ENCODE measurements around the gene NEK8. TPM values are rescaled to one million over a fixed set of nuclear protein-coding genes. Genes with fewer than 3 reads are reported as not detected.
A peak's percentile ranks its signal among the peaks of the same experiment; 100 is the strongest.
"Not testable (repeated sequence)": the region's sequence is repeated elsewhere in the genome, so short reads cannot be mapped to it uniquely, and the experiment has no call there.

The NEK8 gene
- total RNA-seq, 1 experiment from 2014 or later = 3.5 TPM

DNA sequence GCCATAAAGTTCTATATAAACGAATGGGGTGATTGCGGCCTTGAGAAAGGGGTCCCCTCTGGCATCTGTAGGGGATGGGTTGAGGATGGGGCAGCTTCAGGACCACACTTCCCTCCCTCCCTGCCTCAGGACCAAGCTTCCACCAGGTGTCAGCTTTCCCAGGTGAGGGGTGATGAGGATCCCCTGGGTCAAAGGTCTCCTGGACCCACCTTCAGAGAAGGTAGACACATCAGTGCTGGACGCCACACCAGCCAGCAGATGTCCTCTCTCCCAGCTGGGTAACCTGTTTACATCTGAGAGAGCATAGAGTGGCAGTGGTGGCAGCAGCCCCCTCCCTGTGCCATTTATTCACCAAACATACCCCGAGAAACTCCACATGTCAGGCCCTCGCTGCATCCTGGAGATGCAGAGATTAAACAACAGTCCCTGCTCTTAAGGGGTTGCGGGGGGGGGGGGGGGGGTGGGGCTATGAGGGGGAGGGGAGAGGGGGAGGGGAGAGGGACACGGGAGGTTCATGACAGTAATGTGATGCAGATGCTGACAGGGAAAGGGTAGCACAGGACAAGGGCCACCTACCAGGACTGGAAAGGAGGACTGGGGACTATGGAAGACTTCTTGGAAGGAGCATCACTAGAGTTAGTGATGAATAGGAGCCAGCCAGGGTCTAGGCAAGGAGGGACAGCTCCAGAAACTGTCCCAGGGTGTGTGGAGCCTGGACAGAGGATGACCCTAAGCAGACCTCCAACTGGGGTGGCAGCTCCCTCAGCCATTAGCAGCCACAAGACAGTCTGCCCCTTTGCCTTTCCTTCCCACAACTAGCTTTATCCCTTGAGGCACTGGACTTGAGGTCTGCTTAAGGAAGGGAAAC, 21.9 kb upstream of the NEK8 start:
- DNase-seq (ENCODE audit: low read depth) = no peak
- in situ Hi-C loops (cut with HindIII; ENCODE audit: low pct_unique_long_range_greater_than_20kb, low sequenced_read_pairs) = no loop called here

DNA sequence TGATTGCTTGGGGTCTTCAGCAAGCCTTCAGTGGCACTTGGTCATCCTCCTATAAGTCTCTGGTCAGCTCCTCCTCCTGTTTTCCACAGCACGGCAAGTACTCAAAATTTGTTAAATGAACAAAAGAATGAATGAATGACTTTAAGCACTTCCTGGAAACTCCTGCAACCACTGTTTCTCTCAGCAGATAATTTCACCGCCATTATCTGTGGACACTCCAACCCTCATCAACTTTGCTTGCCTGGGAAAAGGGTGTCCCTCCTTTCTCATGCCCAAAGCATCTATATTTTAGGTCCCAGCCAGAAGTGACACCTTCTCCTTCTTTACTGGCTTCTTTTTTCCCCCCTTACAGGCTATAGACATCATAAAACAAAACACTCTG, 21.3 kb upstream of the NEK8 start:
- in situ Hi-C loops (cut with HindIII; ENCODE audit: low pct_unique_long_range_greater_than_20kb, low sequenced_read_pairs) = no loop called here
- DNase-seq (ENCODE audit: low read depth) = no peak

DNA sequence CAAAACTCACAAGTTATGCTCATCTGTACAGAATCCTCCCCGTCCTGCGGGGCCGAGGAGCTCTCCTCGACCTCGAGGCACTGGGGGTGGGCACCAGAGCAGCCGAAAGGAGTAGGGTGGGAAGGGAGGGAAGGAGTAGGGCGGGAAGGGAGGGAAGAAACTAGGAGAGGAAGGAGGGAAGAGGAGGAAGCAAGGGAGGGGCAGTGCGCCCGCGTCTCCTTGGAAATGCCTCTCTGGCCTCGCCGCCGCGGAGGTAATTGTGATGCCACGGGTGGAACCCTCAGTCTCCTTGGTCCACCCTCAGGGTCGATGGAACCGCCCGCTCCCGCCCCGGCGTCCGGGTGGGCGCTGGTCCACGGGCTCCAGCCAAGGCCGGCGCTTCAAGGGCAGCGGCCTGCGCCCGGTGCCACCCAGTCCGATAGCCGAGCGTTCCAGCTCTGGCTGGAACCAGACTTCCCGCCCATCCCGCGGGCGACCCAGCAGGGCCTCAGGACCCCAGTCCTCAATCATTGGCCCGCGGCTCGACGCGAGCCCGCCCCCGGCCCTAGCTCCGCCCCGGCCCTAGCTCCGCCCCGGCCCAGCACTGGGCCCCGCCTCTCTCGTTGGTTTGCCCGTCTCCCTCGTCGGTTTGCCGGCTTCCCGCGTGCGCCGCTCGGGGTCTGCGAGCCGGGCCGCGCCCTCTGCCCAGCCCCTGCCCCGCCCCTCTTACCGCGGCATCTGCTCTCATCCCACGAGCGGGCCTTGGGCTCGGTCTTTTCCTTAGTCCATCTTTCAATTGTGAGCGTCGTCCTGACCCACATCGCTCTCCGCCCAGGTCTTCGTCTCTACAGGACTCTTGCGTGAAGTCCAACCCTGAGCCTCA, 17.5 kb upstream of the NEK8 start:
- DNase-seq (ENCODE audit: low read depth) = peak; percentile 91
- in situ Hi-C loops (cut with HindIII; ENCODE audit: low pct_unique_long_range_greater_than_20kb, low sequenced_read_pairs) = no loop called here

DNA sequence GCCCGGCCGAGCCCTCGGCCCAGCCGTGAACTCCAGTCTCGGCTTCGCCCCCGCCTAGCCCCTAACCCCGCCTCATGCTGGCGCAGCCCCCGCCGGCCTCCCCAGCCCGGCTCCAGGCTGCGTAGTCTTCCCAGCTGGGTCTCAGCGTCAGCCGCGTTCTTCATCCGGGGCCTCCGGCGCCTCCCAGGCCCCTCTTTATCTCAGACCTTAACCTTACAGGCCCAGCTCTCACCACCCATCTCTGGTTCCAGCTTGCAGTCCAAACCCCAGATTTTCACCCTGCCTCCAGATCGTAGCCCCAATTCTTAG, 16.9 kb upstream of the NEK8 start, which contains the start of gene PROCA1:
Gene PROCA1, minus strand, starts transcription at position 166 of the 309 bp plus-strand sequence. CDS start 228 bp downstream, outside the sequence.
- in situ Hi-C loops (cut with HindIII; ENCODE audit: low pct_unique_long_range_greater_than_20kb, low sequenced_read_pairs) = no loop called here
- no peak for DNase-seq (ENCODE audit: low read depth)

DNA sequence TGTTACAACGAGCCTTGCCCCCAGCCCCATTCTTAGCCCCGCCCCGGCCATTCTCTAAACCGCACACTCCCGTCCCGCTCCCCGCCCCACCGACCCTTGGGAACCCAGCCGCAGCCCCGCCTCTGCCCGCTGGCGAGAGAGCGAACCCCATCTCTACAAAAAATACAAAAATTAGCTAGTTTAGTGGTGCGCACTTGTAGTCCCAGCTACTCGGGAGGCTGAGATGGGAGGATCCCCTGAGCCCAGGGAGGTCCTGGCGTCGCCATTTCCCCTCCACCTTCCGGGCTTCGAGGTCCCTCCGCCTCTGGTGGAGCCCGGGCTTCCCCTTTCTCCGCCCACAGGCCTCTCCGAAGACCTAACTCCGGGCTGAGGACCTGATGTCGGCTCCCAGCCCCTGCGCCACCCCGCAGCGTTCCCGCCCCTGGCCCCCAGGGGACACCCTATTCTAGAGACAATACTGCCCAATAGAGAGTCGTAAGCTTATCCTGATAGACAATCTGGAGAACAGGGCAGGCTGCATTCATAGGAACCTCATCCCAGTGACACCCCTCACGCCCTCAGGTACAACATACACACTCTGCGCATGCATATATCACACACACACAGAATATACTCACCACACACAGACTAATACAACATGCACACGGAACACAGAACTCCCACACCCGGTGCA, 16.4 kb upstream of the NEK8 start:
- DNase-seq (ENCODE audit: low read depth) = no peak
- in situ Hi-C loops (cut with HindIII; ENCODE audit: low pct_unique_long_range_greater_than_20kb, low sequenced_read_pairs) = no loop called here

DNA sequence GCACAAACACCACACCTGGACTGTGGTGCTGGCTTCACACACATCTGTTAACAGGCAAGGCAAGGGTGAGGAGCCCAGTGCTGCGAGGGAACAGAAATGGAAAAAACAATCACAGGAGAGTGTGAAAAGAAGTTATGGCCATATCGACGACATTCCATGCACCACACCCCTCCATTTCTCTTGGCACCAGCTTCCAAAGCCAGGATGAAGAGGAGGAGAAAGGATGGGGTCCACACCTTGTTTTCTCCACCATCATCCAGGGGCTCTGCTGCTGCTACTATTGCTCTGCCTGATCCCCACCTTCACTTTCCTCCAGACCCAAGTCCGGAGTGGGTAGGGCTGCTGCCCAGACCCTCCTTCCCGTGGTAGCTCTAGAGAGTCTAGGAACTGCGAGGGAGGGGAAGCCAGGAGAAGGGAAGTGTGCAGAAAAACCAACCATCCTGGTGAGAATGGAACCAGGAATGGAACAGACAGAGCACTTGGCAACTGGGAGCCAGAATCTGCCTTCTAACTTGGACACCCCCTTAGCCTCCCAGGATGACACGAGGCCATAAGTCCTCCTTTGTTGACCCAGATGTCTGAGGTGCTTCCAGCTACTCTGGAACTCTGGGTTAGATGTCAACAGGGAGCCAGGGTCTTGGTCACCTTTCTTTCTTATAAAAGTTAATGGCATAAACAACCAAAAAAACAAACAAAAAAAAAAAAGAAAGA, 15.7 kb upstream of the NEK8 start:
- DNase-seq (ENCODE audit: low read depth) = no peak
- in situ Hi-C loops (cut with HindIII; ENCODE audit: low pct_unique_long_range_greater_than_20kb, low sequenced_read_pairs) = no loop called here

DNA sequence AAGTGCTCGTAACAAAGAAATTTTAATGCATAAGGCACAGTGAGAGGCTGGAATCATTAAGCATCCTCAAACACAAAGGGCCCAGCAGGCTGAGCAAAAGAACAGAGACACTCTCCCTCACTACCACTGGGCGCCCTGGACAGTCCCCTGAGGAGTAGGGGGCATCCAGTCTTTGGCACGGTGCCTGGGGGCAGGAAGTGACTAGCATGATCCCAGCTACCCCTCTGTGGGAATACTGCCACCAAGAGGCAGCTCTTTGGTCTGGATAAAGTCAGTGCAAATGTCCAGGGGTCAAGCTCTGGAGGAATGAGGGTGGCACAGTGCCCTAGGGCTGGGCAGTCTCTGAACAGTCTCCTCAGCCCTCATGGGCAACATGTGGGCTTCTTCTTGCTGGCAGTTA, 14.3 kb upstream of the NEK8 start:
- no peak for DNase-seq (ENCODE audit: low read depth)
- in situ Hi-C loops (cut with HindIII; ENCODE audit: low pct_unique_long_range_greater_than_20kb, low sequenced_read_pairs) = no loop called here

DNA sequence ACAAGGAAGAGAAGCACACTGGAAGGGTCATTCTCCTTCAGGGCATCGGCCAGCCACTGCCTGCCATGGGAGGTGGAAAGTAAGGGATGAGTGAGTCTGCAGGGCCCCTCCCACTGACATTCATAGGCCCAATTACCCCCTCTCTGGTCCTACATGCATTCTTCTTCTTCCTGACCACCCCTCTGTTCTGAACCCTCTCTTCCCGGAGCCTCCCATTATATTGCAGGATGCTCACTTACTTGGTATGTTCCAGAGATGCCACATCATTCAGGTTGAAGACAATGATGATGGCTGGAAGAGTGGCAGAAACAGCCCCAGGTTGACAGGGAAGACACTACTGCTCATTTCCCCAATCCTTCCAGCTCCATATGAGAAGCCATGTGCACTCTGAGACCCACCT, 13.4 kb upstream of the NEK8 start:
- no peak for DNase-seq (ENCODE audit: low read depth)
- in situ Hi-C loops (cut with HindIII; ENCODE audit: low pct_unique_long_range_greater_than_20kb, low sequenced_read_pairs) = no loop called here

DNA sequence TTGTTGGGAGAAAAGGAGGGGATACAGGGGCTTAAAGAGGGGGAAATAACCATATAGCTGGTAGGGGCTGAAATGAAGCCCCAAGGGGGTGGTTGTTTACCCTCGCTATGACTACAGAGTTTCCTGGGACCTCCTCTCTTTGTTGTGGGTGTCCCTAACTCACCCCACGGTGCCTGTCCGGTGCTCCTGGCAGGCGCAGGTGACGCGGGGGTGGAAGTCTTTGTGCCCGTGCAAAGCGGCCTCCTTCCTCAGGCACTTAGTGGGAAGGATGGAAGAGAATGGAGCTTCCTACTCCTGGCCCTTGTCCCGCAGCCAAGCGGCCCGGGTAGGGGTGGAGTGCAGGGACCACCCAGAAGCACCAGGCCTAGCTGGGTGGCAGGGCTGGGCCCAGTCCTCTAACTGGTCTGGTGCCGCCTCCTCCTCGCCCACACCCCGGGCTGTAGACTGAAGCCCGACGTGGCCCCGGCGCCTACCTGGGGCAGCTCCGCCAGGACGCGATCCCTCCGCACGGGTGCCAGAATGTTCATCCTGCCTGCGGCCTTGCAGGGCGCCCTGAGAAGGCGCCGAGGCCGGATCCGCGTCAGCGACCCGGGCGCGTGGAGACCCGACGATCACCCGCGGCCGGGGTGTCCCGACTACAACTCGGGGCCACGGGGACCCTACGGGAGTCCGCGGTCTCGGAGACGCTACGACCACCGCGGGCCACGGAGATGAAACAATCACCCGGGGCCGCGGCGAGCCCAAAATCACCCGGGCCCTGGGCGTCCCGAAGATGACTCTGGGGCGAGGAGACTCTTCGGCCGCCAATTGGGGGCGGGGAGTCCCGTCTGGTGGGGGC, 11.6 kb upstream of the NEK8 start:
- no peak for DNase-seq (ENCODE audit: low read depth)
- in situ Hi-C loops (cut with HindIII; ENCODE audit: low pct_unique_long_range_greater_than_20kb, low sequenced_read_pairs) = no loop called here

DNA sequence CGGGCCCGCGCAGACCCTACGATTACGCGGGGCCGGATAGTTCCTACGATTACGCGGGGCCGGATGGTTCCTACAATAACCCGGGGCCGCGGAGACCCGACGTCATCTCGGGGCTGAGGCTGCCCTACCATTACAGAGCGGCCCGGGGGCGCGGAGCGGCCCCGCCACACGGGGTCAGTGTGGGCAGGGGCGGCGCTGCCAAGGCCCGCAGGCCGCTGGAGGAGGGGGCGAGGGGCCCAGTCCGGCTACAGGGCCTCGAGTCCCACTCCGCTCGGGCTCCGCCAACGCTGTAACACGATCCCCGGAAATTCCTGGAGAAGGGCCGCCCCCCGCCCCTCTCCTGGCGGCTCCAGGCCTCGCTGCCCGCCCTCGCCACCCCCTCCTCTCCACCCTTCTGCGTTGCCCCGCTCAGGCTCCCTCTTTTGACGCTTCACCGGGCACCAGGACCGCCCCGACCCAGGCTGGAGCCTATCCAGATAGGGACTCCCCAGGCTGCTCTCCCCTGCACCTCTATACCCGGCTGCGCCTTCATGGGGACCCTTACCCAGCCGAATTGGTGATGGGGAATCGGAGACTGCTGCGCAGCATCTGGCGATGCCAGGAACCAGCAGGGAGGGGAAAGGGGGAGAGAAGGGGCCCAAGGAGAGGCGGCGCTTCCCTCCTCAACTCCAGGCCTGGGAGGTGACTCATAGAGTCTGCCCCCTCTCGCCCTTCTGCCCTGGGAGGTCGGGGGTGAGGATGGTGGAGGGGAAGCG, 10.8 kb upstream of the NEK8 start, which contains the start of gene RAB34:
Gene RAB34, minus strand, starts transcription at position 291 of the 755 bp plus-strand sequence. CDS start 602 bp downstream, outside the sequence.
- peak; percentile 89 for DNase-seq (ENCODE audit: low read depth)
- in situ Hi-C loops (cut with HindIII; ENCODE audit: low pct_unique_long_range_greater_than_20kb, low sequenced_read_pairs) = no loop called here

DNA sequence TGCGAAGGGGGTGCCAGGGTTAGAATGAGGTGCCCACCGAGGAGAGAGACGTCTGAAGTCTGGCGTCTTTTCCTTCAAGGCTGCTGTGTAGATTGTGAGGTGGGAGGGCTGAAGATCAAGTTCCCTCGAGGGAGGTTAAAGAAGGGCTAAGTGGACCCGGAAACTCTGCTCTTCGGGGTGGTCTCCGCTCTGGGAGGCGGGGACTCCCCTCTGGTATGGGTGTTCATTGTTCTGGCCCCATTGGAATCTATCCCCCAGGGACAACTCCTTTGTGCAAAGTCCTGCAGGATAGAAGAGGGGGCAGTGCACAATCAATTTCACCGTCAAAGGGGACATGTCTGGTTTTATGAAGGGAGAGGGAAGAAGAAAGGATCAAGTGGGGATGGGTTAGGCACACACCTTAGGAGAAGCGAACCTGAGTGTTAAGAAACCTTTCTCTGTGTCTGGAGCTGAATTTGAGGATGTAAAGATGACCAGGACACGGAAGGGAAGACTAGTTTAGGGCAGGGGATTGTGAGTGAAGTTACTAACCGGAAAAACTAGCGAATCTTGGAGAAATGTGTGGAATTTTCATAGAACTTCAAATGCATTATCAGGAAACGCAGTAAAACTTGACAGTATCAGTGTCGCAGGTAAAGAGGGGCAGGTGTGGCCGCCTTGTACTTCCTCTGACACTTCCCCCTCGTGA, 10.1 kb upstream of the NEK8 start:
- DNase-seq (ENCODE audit: low read depth) = no peak
- in situ Hi-C loops (cut with HindIII; ENCODE audit: low pct_unique_long_range_greater_than_20kb, low sequenced_read_pairs) = no loop called here

DNA sequence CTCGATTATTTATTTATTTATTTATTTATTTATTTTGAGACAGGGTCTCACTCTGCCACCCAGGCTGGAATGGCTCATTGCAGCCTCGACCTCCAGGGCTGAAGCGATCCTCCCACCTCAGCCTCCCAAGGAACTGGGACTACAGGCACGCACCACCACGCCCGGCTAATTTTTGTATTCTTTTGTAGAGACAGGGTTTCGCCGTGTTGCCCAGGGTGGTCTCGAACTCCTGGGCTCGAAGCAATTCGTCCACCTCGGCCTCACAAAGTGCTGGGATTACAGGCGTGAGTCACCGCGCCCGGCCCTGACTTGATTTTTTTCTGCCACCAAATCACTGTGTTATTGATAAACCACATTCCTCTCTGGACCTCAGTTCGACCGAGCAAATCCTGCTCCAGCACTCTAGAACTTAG, 9.6 kb upstream of the NEK8 start:
- DNase-seq (ENCODE audit: low read depth) = no peak
- in situ Hi-C loops (cut with HindIII; ENCODE audit: low pct_unique_long_range_greater_than_20kb, low sequenced_read_pairs) = no loop called here

DNA sequence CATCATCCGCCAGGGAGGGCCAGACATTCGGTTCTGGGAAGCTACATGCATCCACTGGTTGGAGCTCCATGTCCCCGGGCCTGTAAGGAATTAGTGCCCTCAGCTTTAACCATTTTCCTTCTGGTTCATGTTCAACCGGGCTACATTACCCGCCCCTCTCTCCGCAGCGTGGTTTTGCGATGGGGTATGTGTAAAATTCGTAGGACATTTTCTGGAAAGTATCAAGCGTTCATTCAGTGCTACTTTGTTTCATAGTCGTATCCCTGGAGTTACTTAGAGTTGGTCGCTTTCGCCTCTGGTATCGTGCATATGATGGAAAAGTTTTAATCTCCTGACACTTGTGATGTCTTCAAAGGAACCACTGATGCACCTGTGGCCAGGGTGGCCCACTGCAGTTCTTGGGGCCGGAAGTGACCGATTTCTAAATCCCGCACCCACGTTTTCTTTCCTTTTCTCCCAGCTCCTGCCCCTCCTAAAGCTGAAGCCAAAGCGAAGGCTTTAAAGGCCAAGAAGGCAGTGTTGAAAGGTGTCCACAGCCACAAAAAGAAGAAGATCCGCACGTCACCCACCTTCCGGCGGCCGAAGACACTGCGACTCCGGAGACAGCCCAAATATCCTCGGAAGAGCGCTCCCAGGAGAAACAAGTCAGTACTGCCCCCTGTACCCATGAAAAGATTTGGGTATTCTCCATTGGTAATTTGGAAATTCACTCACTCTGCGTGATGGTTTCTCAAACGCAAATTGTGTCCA, 8.2 kb upstream of the NEK8 start:
- no peak for DNase-seq (ENCODE audit: low read depth)
- in situ Hi-C loops (cut with HindIII; ENCODE audit: low pct_unique_long_range_greater_than_20kb, low sequenced_read_pairs) = no loop called here

DNA sequence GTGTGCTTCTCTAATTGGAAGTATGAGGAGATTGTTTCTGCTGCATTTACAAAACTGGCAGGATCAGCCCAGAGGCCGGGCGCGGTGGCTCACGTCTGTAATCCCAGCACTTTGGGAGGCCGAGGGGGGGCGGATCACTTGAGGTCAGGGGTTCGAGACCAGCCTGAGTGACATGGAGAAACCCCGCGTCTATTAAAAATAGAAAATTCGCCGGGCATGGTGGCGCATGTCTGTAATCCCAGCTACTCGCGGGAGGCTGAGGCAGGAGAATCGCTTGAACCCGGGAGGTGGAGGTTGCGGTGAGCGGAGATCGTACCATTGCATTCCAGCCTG, 7.6 kb upstream of the NEK8 start:
- DNase-seq (ENCODE audit: low read depth); in situ Hi-C loops (cut with HindIII; ENCODE audit: low pct_unique_long_range_greater_than_20kb, low sequenced_read_pairs): not testable (repeated sequence)

DNA sequence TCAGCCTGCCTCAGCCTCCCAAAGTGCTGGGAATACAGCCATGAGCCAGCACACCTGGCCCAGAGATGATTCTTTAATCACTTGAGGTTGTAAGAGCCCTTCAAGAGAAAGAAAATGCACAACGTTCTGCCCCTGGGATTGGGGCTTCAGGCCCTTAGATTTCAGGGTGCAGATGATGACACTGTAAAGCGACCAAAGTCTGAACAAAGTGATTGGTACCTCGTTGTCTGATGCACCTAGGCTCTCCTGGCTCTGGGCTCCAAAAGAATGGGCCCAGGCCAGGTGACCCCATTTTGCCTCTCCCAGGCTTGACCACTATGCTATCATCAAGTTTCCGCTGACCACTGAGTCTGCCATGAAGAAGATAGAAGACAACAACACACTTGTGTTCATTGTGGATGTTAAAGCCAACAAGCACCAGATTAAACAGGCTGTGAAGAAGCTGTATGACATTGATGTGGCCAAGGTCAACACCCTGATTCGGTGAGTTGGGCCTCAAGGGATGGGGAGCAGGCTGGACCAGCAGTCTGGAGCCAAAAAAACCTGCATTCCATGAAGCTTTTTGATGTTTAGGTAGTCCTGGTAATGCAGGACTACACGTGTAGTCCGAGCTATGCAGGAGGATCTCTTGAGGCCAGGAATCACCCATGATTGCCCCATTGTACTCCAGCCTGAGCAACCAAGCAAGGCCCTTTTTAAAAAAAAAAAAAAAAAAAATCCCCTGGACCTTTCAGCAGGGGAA, 6.0 kb upstream of the NEK8 start:
- DNase-seq (ENCODE audit: low read depth) = no peak
- in situ Hi-C loops (cut with HindIII; ENCODE audit: low pct_unique_long_range_greater_than_20kb, low sequenced_read_pairs) = no loop called here
